B cell (primary cell): ENCODE results near the gene RBM17. TPM values are rescaled to one million over a fixed set of nuclear protein-coding genes. Genes with fewer than 3 reads are reported as not detected.

ENCODE experiments used
- ATAC-seq: fragments of 200-7000 bp; cut with Tn5 transposase; one replicate; pipeline ENCODE4 v1.10.0; 2021; ENCODE audit warnings: low read depth, mild to moderate bottlenecking, moderate number of reproducible peaks, moderate library complexity
- CTCF ChIA-PET: fragments of 350-600 bp; sonication (Branson Sonifier 250); formaldehyde crosslinking; loops from one replicate; lab custom pipeline; 2021; ENCODE audit warnings: antibody characterized with exemption, inconsistent platforms; lab: Charles Lee
- POLR2A ChIA-PET: fragments of 350-600 bp; sonication (Branson Sonifier 250); formaldehyde crosslinking; loops from one replicate; lab custom pipeline; 2021; ENCODE audit warnings: antibody characterized with exemption; lab: Charles Lee
- DNase-seq: peaks from one replicate; pipeline ENCODE4 v3.0.0; 2013
- H2AFZ ChIP-seq: 2 replicates; pipeline ENCODE4 v1.6.1; 2012; ENCODE audit warnings: mild to moderate bottlenecking, low read depth, low read length; ENCODE audit not compliant: insufficient read depth, poor library complexity, severe bottlenecking
- H3K27ac ChIP-seq, 2 donors: 1 replicate in 1 of 2; 2 replicates in 1 of 2; pipeline ENCODE4 v1.5.1; 2012 to 2013; ENCODE audit warnings: low read length in 2 of 2, mild to moderate bottlenecking in 2 of 2, moderate library complexity in 1 of 2
- H3K27me3 ChIP-seq, 4 experiments: fragments of 200-600 bp in 1 of 4; sonication (generic) in 1 of 4; replicated peaks in 1 of 4; 1 replicate in 2 of 4; 2 replicates in 2 of 4; pipeline versions ENCODE4 v1.6.1 to v1.7.0; 2013 to 2016; ENCODE audit warnings: low read length in 3 of 4, mild to moderate bottlenecking in 2 of 4, mixed read lengths in 1 of 4, moderate library complexity in 1 of 4; ENCODE audit not compliant: insufficient read depth in 4 of 4, control insufficient read depth in 3 of 4; ENCODE audit errors: control extremely low read depth in 1 of 4
- H3K36me3 ChIP-seq, 2 experiments: replicated peaks in 1 of 2; 1 replicate in 1 of 2; 2 replicates in 1 of 2; pipeline versions ENCODE4 v1.6.1 to v1.7.1; 2013; ENCODE audit warnings: low read length in 1 of 2; ENCODE audit not compliant: insufficient read depth in 2 of 2, control insufficient read depth in 1 of 2; ENCODE audit errors: control extremely low read depth in 1 of 2, extremely low read depth in 1 of 2
- H3K4me1 ChIP-seq, 2 donors: fragments of 200-600 bp in 1 of 2; sonication (generic) in 1 of 2; 1 replicate in 1 of 2; 2 replicates in 1 of 2; pipeline versions ENCODE4 v1.5.1 to v1.6.1; 2013 to 2017; ENCODE audit warnings: low read length in 2 of 2; ENCODE audit not compliant: control insufficient read depth in 2 of 2, insufficient read depth in 2 of 2
- H3K4me2 ChIP-seq: replicated peaks from 2 replicates; pipeline ENCODE3; 2012; ENCODE audit warnings: mild to moderate bottlenecking, low read depth, low read length; ENCODE audit not compliant: poor library complexity, severe bottlenecking
- H3K4me3 ChIP-seq, 5 experiments: fragments of 200-600 bp in 1 of 5; sonication (generic) in 1 of 5; 1 replicate in 3 of 5; 2 replicates in 2 of 5; pipeline versions ENCODE4 v1.5.1 to v1.7.0; 2011 to 2016; ENCODE audit warnings: low read length in 4 of 5, mild to moderate bottlenecking in 4 of 5, low read depth in 2 of 5, control low read depth in 1 of 5, moderate library complexity in 1 of 5; ENCODE audit not compliant: insufficient read depth in 1 of 5; ENCODE audit errors: control extremely low read depth in 1 of 5, extremely low read depth in 1 of 5
- H3K79me2 ChIP-seq: fragments of 200-600 bp; sonication (generic); one replicate; pipeline ENCODE4 v1.6.0; 2016; ENCODE audit warnings: low read length; ENCODE audit not compliant: control insufficient read depth, insufficient read depth
- H3K9ac ChIP-seq: fragments of 200-600 bp; sonication (generic); 2 replicates; pipeline ENCODE4 v1.6.1; 2017; ENCODE audit warnings: mild to moderate bottlenecking, low read length, moderate library complexity
- H3K9me3 ChIP-seq, 3 donors: one replicate each; pipeline versions ENCODE4 v1.6.1 to v1.7.1; 2013; ENCODE audit warnings: low read length in 2 of 3; ENCODE audit not compliant: control insufficient read depth in 2 of 3, insufficient read depth in 1 of 3; ENCODE audit errors: control extremely low read depth in 1 of 3
- H4K20me1 ChIP-seq: 2 replicates; pipeline ENCODE4 v1.6.0; 2012; ENCODE audit warnings: mild to moderate bottlenecking, low read length; ENCODE audit not compliant: insufficient read depth, control insufficient read depth, poor library complexity, severe bottlenecking
- H3K27ac Mint-ChIP-seq: one replicate; pipeline ENCODE4 v1.8.0; 2021; ENCODE audit warnings: mixed read lengths
- H3K27me3 Mint-ChIP-seq: one replicate; pipeline ENCODE4 v1.8.0; 2021; ENCODE audit warnings: mixed read lengths
- H3K4me1 Mint-ChIP-seq: one replicate; pipeline ENCODE4 v1.8.0; 2021; ENCODE audit warnings: mixed read lengths
- H3K4me3 Mint-ChIP-seq: one replicate; pipeline ENCODE4 v1.8.0; 2021; ENCODE audit warnings: mixed read lengths
- H3K9me3 Mint-ChIP-seq: one replicate; pipeline ENCODE4 v1.8.0; 2022; ENCODE audit warnings: mixed read lengths; ENCODE audit not compliant: insufficient read depth
- EZH2 ChIP-seq: IDR thresholded peaks from 2 replicates; pipeline ENCODE4 v1.6.1; 2012; ENCODE audit warnings: borderline replicate concordance, low read depth, mild to moderate bottlenecking, moderate library complexity, low read length; ENCODE audit not compliant: insufficient read depth, poor library complexity, severe bottlenecking
- WGBS: methylation state at CpG from one replicate; pipeline ENCODE4 v1.1.5; 2013; ENCODE audit warnings: missing lambda C conversion rate; ENCODE audit not compliant: insufficient coverage; 5-methylcytosine and 5-hydroxymethylcytosine counted together
- intact Hi-C: fragments of 100-400 bp; cut with micrococcal nuclease; formaldehyde crosslinking; loops from one replicate; pipeline ENCODE4 v1.10.0; 2022
- polyA plus RNA-seq: library from polyadenylated mRNA; depleted of rRNA; stranded (reverse); fragments of >200 nt; gene quantifications from 2 replicates; pipeline ENCODE4 v1.2.3, GENCODE V29; 2012
- total RNA-seq, 2 donors: library from RNA; stranded (reverse); fragments of 120-200 nt in 1 of 2; gene quantifications; 1 replicate in 1 of 2; 2 replicates in 1 of 2; pipeline versions ENCODE4 v1.2.3 to v1.2.4, GENCODE V29; 2013 to 2022
- TF ChIP-seq, protein P1 (sequence below): fragments of 200-600 bp; IDR thresholded peaks from one replicate; pipeline ENCODE4 v1.8.0; 2022; ENCODE audit warnings: antibody characterized with exemption, mild to moderate bottlenecking

RBM17 gene
- total and polyA plus RNA-seq, 2 donors (not counting 1 experiment from before 2014, with no cell fraction given), result 34.7 to 168 TPM

DNA sequence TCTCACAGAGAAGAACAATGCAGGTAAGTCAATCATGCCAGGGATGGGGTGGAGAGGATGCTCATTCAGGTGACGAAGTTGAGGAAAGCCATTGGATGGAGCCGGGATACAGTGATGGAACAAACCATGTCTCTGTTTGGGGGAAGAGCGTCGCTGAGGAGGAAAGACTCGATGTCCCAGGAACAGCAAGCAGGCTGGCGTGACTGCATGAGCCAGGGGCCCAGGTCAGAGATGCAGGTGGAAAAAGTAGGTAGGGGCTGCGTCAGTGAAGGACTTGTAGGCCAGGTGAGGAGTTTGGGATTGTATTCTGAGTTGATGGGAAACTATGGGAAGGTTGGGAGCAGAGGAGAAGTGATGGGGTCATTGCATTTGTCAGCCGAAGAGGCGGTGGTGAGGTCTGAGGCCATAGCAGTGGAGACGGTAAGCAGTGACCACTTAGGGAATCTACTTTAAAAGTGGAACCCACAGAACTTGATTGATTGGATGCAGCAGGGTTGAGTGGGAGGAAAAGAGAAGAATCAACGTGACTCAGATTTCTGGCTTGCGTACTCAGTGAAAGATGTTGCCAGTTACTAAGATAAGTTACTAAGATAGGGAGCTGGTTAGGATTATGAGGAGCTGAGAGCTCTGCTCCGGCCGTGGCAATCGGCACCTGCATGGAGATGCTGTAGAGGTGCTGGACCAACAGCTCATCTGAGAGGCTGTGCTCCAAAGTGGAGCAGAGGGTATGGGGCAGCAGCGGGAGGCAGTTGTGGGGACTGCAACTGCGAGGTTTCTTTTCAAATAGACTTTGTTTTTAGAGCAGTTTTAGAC lies 14.1 kb upstream of the RBM17 start:
- Mint-ChIP-seq H3K9me3 (no peaks in the 10 kb centered on the region), H3K27ac (peak overlapping the region; percentile 61), H3K4me3 (no peak overlapping the region), H3K4me1 (peaks cover 46% of the 10 kb centered on the region), H3K27me3 (no peaks in the 10 kb centered on the region)
- Histone ChIP-seq H3K27ac (no peak overlapping the region), H3K4me2 (no peak overlapping the region), H3K9me3 (no peaks in the 10 kb centered on the region), H3K4me1 (peaks cover 35 to 38% of the 10 kb centered on the region in 2 donors), H3K79me2 (no peaks in the 10 kb centered on the region), H4K20me1 (no peaks in the 10 kb centered on the region), H3K9ac (no peak overlapping the region), H3K27me3 (no peaks in the 10 kb centered on the region), H3K4me3 (no peak overlapping the region), H2AFZ (no peak overlapping the region), H3K36me3 (no peaks in the 10 kb centered on the region)
- CTCF ChIA-PET, result interaction anchor here (1.6 to 13.4 kb wide), 4 partner anchors 10 to 61 kb away, joined by 5 to 163 read pairs (median 17); no protein-coding TSS in a partner anchor
- POLR2A ChIA-PET, result interaction anchor here (0.7 to 2.2 kb wide), 2 partner anchors 11 to 74 kb away, joined by 10 to 11 read pairs; no protein-coding TSS in a partner anchor
- no peak for DNase-seq
- 96% methylated on average over 17 of the region's 17 CpGs for WGBS
- no peak for TF ChIP-seq EZH2
- TF ChIP-seq, protein P1, sequence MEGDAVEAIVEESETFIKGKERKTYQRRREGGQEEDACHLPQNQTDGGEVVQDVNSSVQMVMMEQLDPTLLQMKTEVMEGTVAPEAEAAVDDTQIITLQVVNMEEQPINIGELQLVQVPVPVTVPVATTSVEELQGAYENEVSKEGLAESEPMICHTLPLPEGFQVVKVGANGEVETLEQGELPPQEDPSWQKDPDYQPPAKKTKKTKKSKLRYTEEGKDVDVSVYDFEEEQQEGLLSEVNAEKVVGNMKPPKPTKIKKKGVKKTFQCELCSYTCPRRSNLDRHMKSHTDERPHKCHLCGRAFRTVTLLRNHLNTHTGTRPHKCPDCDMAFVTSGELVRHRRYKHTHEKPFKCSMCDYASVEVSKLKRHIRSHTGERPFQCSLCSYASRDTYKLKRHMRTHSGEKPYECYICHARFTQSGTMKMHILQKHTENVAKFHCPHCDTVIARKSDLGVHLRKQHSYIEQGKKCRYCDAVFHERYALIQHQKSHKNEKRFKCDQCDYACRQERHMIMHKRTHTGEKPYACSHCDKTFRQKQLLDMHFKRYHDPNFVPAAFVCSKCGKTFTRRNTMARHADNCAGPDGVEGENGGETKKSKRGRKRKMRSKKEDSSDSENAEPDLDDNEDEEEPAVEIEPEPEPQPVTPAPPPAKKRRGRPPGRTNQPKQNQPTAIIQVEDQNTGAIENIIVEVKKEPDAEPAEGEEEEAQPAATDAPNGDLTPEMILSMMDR, result no peak
- ATAC-seq, result no peak
- intact Hi-C loops, result no loop called here

DNA sequence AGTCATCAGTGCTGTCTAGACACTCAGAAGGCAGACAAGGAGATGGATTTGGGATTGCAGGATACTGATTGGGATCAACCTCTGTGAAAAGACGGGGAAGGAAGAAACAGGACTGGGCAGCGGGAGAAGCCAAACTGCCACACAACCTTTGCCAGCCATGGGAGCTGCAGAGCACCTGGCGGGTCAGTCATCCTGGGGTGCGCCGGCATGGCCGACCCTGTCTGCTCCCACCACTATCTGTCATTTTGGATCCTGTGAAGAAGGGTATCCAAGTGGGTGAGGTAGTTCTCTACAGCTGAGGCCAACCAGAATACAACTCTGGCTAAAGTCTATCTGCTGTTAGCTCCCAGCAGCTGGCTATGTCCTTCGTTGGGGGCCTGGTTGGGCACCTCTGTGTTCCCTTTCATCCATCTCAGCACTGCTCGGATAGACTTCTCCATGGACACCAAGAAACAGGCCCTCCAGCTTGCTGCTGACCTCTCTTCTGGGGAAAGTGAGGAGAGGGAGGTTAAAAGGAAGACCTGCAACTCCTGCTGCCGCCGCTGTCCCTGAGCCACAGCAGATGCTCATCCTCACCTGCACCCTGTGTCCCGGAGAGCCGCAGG lies 11.7 kb upstream of the RBM17 start:
- Mint-ChIP-seq H3K27me3 (no peaks in the 10 kb centered on the region), H3K9me3 (no peaks in the 10 kb centered on the region), H3K4me1 (peaks cover 23% of the 10 kb centered on the region), H3K4me3 (no peak overlapping the region), H3K27ac (no peak overlapping the region)
- Histone ChIP-seq H3K4me2 (no peak overlapping the region), H3K9ac (no peak overlapping the region), H3K9me3 (no peaks in the 10 kb centered on the region), H3K4me3 (no peak overlapping the region), H3K4me1 (peaks cover 10 to 13% of the 10 kb centered on the region in 2 donors), H3K27ac (no peak overlapping the region), H2AFZ (no peak overlapping the region), H4K20me1 (no peaks in the 10 kb centered on the region), H3K27me3 (no peaks in the 10 kb centered on the region), H3K79me2 (no peaks in the 10 kb centered on the region), H3K36me3 (no peaks in the 10 kb centered on the region)
- CTCF ChIA-PET, result interaction anchor here (0.6 to 13.4 kb wide), 2 partner anchors 7 to 131 kb away, joined by 3 to 163 read pairs; no protein-coding TSS in a partner anchor
- POLR2A ChIA-PET, result no interaction called here
- DNase-seq (no peak), ATAC-seq (no peak)
- TF ChIP-seq, protein P1, result no peak
- no peak for TF ChIP-seq EZH2
- intact Hi-C loops, result no loop called here
- 89% methylated on average over 8 of the region's 12 CpGs for WGBS
